GM23248 (cell line): ENCODE data around the gene NCMAP. TPM values are rescaled to one million over a fixed set of nuclear protein-coding genes. Genes with fewer than 3 reads are reported as not detected.

Source experiments
- DNase-seq: peaks from one replicate; pipeline ENCODE4 v3.0.0-alpha.2; 2015
- H2AFZ ChIP-seq: fragments of 200-600 bp; sonication (generic); 2 replicates; pipeline ENCODE4 v1.6.1; 2016; ENCODE audit warnings: antibody characterized with exemption
- H3F3A ChIP-seq: fragments of 200-600 bp; sonication (generic); 2 replicates; pipeline ENCODE4 v1.6.1; 2016; ENCODE audit warnings: mild to moderate bottlenecking, antibody characterized with exemption, mixed run types; ENCODE audit not compliant: insufficient read depth
- H3K27ac ChIP-seq: fragments of 200-600 bp; sonication (generic); 2 replicates; pipeline ENCODE4 v1.5.1; 2016; ENCODE audit warnings: mild to moderate bottlenecking
- H3K27me3 ChIP-seq: fragments of 200-600 bp; sonication (generic); replicated peaks from 2 replicates; pipeline ENCODE4 v1.6.1; 2016; ENCODE audit warnings: mild to moderate bottlenecking; ENCODE audit not compliant: insufficient read depth
- H3K36me3 ChIP-seq: fragments of 200-600 bp; sonication (generic); 2 replicates; pipeline ENCODE4 v1.6.1; 2016; ENCODE audit warnings: low read depth, mild to moderate bottlenecking
- H3K4me1 ChIP-seq: fragments of 200-600 bp; sonication (generic); 2 replicates; pipeline ENCODE4 v1.6.1; 2016; ENCODE audit warnings: mild to moderate bottlenecking; ENCODE audit not compliant: insufficient read depth
- H3K4me2 ChIP-seq: fragments of 200-600 bp; sonication (generic); one replicate; pipeline ENCODE4 v1.6.1; 2016; ENCODE audit warnings: mild to moderate bottlenecking; ENCODE audit not compliant: unreplicated experiment
- H3K4me3 ChIP-seq: fragments of 200-600 bp; sonication (generic); 2 replicates; pipeline ENCODE4 v1.5.1; 2016; ENCODE audit warnings: mild to moderate bottlenecking
- H3K79me2 ChIP-seq: fragments of 200-600 bp; sonication (generic); 2 replicates; pipeline ENCODE4 v1.6.1; 2016; ENCODE audit warnings: mild to moderate bottlenecking; ENCODE audit not compliant: insufficient read depth
- H3K9ac ChIP-seq: fragments of 200-600 bp; sonication (generic); 2 replicates; pipeline ENCODE4 v1.6.1; 2016; ENCODE audit warnings: mild to moderate bottlenecking
- H3K9me2 ChIP-seq: fragments of 200-600 bp; sonication (generic); 2 replicates; pipeline ENCODE4 v1.6.1; 2016; ENCODE audit warnings: mixed run types, mild to moderate bottlenecking, moderate library complexity; ENCODE audit not compliant: insufficient read depth
- H3K9me3 ChIP-seq: fragments of 200-600 bp; sonication (generic); one replicate; pipeline ENCODE4 v1.6.1; 2017; ENCODE audit warnings: low read depth
- H4K20me1 ChIP-seq: fragments of 200-600 bp; sonication (generic); 2 replicates; pipeline ENCODE4 v1.6.0; 2016; ENCODE audit not compliant: insufficient read depth
- EZH2 ChIP-seq: fragments of 200-600 bp; sonication (generic); IDR thresholded peaks from 2 replicates; pipeline ENCODE4 v1.6.1; 2018; ENCODE audit warnings: antibody characterized with exemption, mild to moderate bottlenecking; ENCODE audit not compliant: insufficient read depth, poor library complexity, severe bottlenecking
- EZH2phosphoT487 ChIP-seq: fragments of 200-600 bp; sonication (generic); IDR thresholded peaks from 2 replicates; pipeline ENCODE4 v1.6.1; 2018; ENCODE audit warnings: antibody characterized with exemption, moderate library complexity, mild to moderate bottlenecking, low read depth; ENCODE audit not compliant: insufficient read depth
- WGBS, 2 experiments: methylation state at CpG; one replicate each; pipeline ENCODE4 v1.1.6; 2015 to 2017; ENCODE audit warnings: low lambda C conversion rate in 2 of 2, low coverage in 1 of 2; ENCODE audit errors: missing lambda C conversion rate in 2 of 2; 5-methylcytosine and 5-hydroxymethylcytosine counted together
- in situ Hi-C: fragments of 300-500 bp; cut with MboI; formaldehyde crosslinking; loops from 2 replicates; pipeline ENCODE4 v1.15.0; 2020
- polyA plus RNA-seq: library from polyadenylated mRNA; unstranded; fragments of >200 nt; fragmentation: Nextera tagmentation; extraction: Ambion mirVana; gene quantifications from 2 replicates; pipeline ENCODE4 v1.2.1, GENCODE V29; 2016
- total RNA-seq: library from RNA; depleted of rRNA; stranded (reverse); fragments of >200 nt; shearing (Covaris generic); gene quantifications from 2 replicates; pipeline ENCODE4 v1.2.3, GENCODE V29; 2014

Gene NCMAP
- total and polyA plus RNA-seq, 2 experiments from 2014 or later, result not detected

DNA sequence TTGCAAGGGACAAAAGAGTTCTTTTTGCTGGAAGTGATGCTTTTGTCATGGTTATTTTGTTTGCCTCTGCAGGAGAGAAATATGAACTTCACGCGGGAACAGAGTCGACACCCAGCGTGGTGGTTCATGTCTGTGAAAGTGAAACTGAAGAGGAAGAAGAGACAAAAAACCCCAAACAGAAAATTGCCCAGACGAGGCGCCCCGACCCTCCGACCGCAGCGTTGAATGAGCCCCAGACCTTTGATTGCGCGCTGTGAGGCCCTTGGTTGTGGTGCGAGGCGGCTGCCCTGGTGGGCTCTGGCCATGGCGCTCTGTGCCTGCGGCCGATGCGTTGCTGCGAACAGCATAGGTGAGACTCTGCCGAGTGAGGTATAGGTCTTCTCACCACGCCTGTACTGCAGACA lies 20.9 kb upstream of the NCMAP start:
- no peak overlapping the region for H3K4me3 ChIP-seq
- H3K4me1 ChIP-seq, result no peaks in the 10 kb centered on the region
- WGBS, 2 experiments, result 94 to 95% methylated on average over 21 of the region's 21 CpGs
- DNase-seq, result no peak
- TF ChIP-seq EZH2 (no peak), EZH2phosphoT487 (no peak)
- no peaks in the 10 kb centered on the region for H4K20me1 ChIP-seq
- no peak overlapping the region for H3K4me2 ChIP-seq
- H3K9me3 ChIP-seq, result no peaks in the 10 kb centered on the region
- no peaks in the 10 kb centered on the region for H3K27me3 ChIP-seq
- no peak overlapping the region for H3K9ac ChIP-seq
- H3K9me2 ChIP-seq, result no peaks in the 10 kb centered on the region
- H3K36me3 ChIP-seq, result peaks cover 5% of the 10 kb centered on the region; the same call in 1 of the 2 replicates
- H3F3A ChIP-seq, result no peaks in the 10 kb centered on the region
- H3K79me2 ChIP-seq, result no peaks in the 10 kb centered on the region
- H2AFZ ChIP-seq, result no peak overlapping the region
- no peak overlapping the region for H3K27ac ChIP-seq
- in situ Hi-C loops, result no loop called here

GRCh38 chr1:24535778-24536177 lies 20.1 kb upstream of the NCMAP start:
- Histone ChIP-seq H3K9ac (no peak overlapping the region), H3F3A (no peaks in the 10 kb centered on the region; the same call in 1 of the 2 replicates), H3K9me2 (no peaks in the 10 kb centered on the region), H4K20me1 (no peaks in the 10 kb centered on the region), H3K4me3 (no peak overlapping the region), H3K9me3 (no peaks in the 10 kb centered on the region), H3K27ac (no peak overlapping the region), H3K27me3 (no peaks in the 10 kb centered on the region), H2AFZ (no peak overlapping the region), H3K4me2 (no peak overlapping the region), H3K4me1 (peaks cover 3% of the 10 kb centered on the region; the same call in 1 of the 2 replicates), H3K36me3 (peaks cover 5% of the 10 kb centered on the region; the same call in 1 of the 2 replicates), H3K79me2 (no peaks in the 10 kb centered on the region)
- in situ Hi-C loops, result no loop called here
- no peak for DNase-seq
- 95 to 97% methylated on average over 8 of the region's 8 CpGs for WGBS, 2 experiments
- TF ChIP-seq EZH2, result no peak
- no peak for TF ChIP-seq EZH2phosphoT487

GRCh38 chr1:24536391-24536840 lies 19.5 kb upstream of the NCMAP start:
- H3K4me1 ChIP-seq, result peaks cover 10% of the 10 kb centered on the region
- H3K4me2 ChIP-seq, result no peak overlapping the region
- 63 to 65% methylated on average over 7 of the region's 7 CpGs for WGBS, 2 experiments
- no peak overlapping the region for H2AFZ ChIP-seq
- peaks cover 2% of the 10 kb centered on the region; the same call in 1 of the 2 replicates for H3K36me3 ChIP-seq
- H3K9me2 ChIP-seq, result no peaks in the 10 kb centered on the region
- TF ChIP-seq EZH2phosphoT487 (no peak), EZH2 (no peak)
- no peaks in the 10 kb centered on the region for H3K27me3 ChIP-seq
- DNase-seq, result no peak
- H3K9me3 ChIP-seq, result no peaks in the 10 kb centered on the region
- no peaks in the 10 kb centered on the region for H4K20me1 ChIP-seq
- no peak overlapping the region for H3K27ac ChIP-seq
- no peaks in the 10 kb centered on the region; the same call in 1 of the 2 replicates for H3F3A ChIP-seq
- no peak overlapping the region for H3K4me3 ChIP-seq
- no peaks in the 10 kb centered on the region for H3K79me2 ChIP-seq
- no peak overlapping the region for H3K9ac ChIP-seq
- in situ Hi-C loops, result no loop called here

DNA sequence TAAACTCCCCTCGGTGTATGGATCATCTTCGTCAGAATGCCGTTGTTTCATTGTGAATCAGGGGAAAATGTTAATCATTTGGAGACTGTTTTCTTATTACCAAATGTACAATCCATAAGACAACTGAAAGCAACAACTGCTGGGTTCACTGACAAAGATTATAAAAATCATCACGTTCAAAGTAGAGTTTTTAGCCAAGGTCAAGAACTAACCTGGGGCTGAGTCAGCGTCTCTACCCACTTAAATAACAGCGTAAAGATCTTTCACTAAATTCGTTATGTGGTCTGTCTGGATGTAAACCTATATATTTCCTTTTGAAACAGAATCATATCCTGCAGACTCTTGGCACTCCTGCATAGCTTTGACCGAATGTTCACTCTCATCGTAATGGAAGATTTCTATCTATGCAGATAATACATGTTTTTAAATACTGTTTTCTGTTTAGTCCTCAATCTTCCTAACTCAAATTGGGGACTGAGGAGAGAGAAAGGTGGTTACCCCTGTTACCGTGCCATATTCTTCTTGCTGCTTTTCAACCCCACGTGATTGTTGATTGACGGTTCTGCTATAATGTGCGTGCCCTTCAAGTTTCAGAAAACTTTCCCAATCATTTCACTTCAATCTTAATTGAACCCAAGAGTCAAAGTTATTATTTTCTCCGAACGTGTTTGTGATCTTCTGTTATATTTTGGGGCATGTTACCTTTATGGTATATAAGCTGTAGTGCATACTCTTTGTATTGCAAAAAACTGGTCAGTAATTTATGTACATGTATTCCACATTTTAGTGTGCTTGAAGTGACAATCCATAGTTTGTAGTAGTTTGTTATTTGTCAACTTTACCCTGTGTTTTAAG lies 15.6 kb upstream of the NCMAP start:
- Histone ChIP-seq H3K4me2 (no peak overlapping the region), H3K27ac (no peak overlapping the region)

More for the DNA sequence above, 15.6 kb upstream of the NCMAP start:
- Histone ChIP-seq H3K9ac (no peak overlapping the region), H3K27me3 (no peaks in the 10 kb centered on the region), H3K9me2 (no peaks in the 10 kb centered on the region), H3K9me3 (no peaks in the 10 kb centered on the region), H3K4me3 (no peak overlapping the region), H3F3A (no peaks in the 10 kb centered on the region; the same call in 1 of the 2 replicates), H2AFZ (no peak overlapping the region), H3K79me2 (no peaks in the 10 kb centered on the region), H4K20me1 (no peaks in the 10 kb centered on the region), H3K36me3 (no peaks in the 10 kb centered on the region), H3K4me1 (peaks cover 16% of the 10 kb centered on the region)
- DNase-seq, result no peak
- WGBS, 2 experiments, result 90 to 91% methylated on average over 15 of the region's 15 CpGs
- no peak for TF ChIP-seq EZH2
- no peak for TF ChIP-seq EZH2phosphoT487
- in situ Hi-C loops, result no loop called here
